ENCODE results near the gene BCL3.
A peak's percentile ranks its signal among the peaks of the same experiment; 100 is the strongest.

BCL3 gene

GRCh38 chr19:44785271-44785670 lies 36.8 kb downstream of the BCL3 start:
- DNase-seq (ENCODE audit: low read depth in 2 of 2, low spot score in 1 of 2) = no peak

GRCh38 chr19:44785993-44786392 lies 37.5 kb downstream of the BCL3 start:
- DNase-seq (ENCODE audit: low read depth in 2 of 2, low spot score in 1 of 2) = no peak

GRCh38 chr19:44788971-44789370 lies 40.5 kb downstream of the BCL3 start:
- no peak for DNase-seq (ENCODE audit: low read depth in 2 of 2, low spot score in 1 of 2)

GRCh38 chr19:44789943-44790483 lies 41.5 kb downstream of the BCL3 start:
- DNase-seq (ENCODE audit: low read depth in 2 of 2, low spot score in 1 of 2) = no peak

- DNase-seq (ENCODE audit: low read depth in 2 of 2, low spot score in 1 of 2) = no peak
These were observed 43.8 kb downstream of the BCL3 start for GRCh38 chr19:44792281-44792680.

GRCh38 chr19:44794610-44795009 lies 46.1 kb downstream of the BCL3 start:
- no peak for DNase-seq (ENCODE audit: low read depth in 2 of 2, low spot score in 1 of 2)

GRCh38 chr19:44795398-44795987 lies 47.0 kb downstream of the BCL3 start:
- no peak for DNase-seq (ENCODE audit: low read depth in 2 of 2, low spot score in 1 of 2)

- no peak for DNase-seq (ENCODE audit: low read depth in 2 of 2, low spot score in 1 of 2)
These were observed 48.2 kb downstream of the BCL3 start for GRCh38 chr19:44796701-44797115.

GRCh38 chr19:44799627-44800346 lies 51.3 kb downstream of the BCL3 start:
- no peak for DNase-seq (ENCODE audit: low read depth in 2 of 2, low spot score in 1 of 2)

- peak; percentile 53 to 74 for DNase-seq (ENCODE audit: low read depth in 2 of 2, low spot score in 1 of 2)
These were observed 52.0 kb downstream of the BCL3 start for GRCh38 chr19:44800461-44800860.

- no peak for DNase-seq (ENCODE audit: low read depth in 2 of 2, low spot score in 1 of 2)
These were observed 55.2 kb downstream of the BCL3 start for GRCh38 chr19:44803442-44804428.

- DNase-seq (ENCODE audit: low read depth in 2 of 2, low spot score in 1 of 2) = no peak
These were observed 57.8 kb downstream of the BCL3 start for GRCh38 chr19:44806291-44806690.

GRCh38 chr19:44807162-44807561 lies 58.7 kb downstream of the BCL3 start:
- no peak for DNase-seq (ENCODE audit: low read depth in 2 of 2, low spot score in 1 of 2)

- DNase-seq (ENCODE audit: low read depth in 2 of 2, low spot score in 1 of 2) = no peak
These were observed 59.3 kb downstream of the BCL3 start for GRCh38 chr19:44807652-44808462.

- no peak for DNase-seq (ENCODE audit: low read depth in 2 of 2, low spot score in 1 of 2)
These were observed 60.2 kb downstream of the BCL3 start, which contains the start of gene BCAM for GRCh38 chr19:44808463-44809371. Gene BCAM (plus strand): TSS chr19:44809103. CDS start chr19:44809125, 22 bp downstream.

Data from stimulated activated CD8-positive, alpha-beta memory T cell treated with anti-CD3 and anti-CD28 coated beads, Interleukin-4, amount 100 ng/mL, for 4 hours (primary cell).